ENCODE data around the gene MRPL49. TPM values are rescaled to one million over a fixed set of nuclear protein-coding genes. Genes with fewer than 3 reads are reported as not detected.
A peak's percentile ranks its signal among the peaks of the same experiment; 100 is the strongest.

The MRPL49 gene
- total and polyA plus RNA-seq, 2 experiments from 2014 or later = 46.8 to 57.6 TPM

DNA sequence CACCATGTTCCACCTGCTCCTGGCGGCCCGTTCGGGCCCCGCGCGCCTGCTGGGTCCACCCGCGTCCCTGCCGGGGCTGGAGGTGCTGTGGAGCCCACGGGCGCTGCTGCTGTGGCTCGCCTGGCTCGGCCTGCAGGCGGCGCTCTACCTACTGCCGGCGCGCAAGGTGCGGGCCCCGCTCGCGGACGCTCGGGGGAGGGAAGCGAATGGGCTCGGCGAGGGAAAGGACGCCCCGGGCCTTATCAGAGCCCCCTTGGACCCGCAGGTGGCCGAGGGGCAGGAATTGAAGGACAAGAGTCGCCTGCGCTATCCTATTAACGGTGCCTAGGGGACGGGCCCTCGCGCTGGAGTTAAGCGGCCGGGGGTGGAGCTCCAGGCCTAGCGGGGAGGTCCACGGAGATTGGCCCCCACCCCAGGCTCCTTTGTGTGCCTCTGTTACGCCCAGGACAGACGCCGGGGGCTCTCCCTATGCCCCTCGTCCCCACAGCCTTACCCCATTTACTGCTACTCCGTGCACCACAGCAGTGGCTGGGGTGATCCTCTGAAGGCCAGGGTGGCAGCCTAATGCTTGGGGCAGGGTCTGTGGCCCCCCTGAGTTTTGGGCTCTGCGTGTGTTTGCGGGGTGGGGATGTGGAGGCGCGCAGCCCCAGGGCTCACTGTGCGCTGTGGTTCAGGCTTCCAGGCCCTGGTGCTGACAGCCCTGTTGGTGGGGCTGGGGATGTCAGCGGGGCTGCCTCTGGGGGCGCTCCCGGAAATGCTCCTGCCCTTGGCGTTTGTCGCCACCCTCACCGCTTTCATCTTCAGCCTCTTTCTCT, 9.4 kb upstream of the MRPL49 start:
- Histone ChIP-seq H3K9me3 (ENCODE audit: low read depth) (no peaks in the 10 kb centered on the region), H2AFZ (peak overlapping the region; percentile 43), H3K36me3 (replicated peaks; ENCODE audit: insufficient read depth, low read depth) (no peaks in the 10 kb centered on the region), H3K4me2 (peak overlapping the region; percentile 99), H4K20me1 (ENCODE audit: insufficient read depth, poor library complexity, severe bottlenecking) (no peaks in the 10 kb centered on the region), H3K9me2 (replicated peaks; ENCODE audit: insufficient read depth) (no peaks in the 10 kb centered on the region), H3K27me3 (no peaks in the 10 kb centered on the region), H3K79me2 (peaks cover 41% of the 10 kb centered on the region), H3K4me1 (ENCODE audit: insufficient read depth) (peaks cover 27% of the 10 kb centered on the region), H3K4me3 (peak overlapping the region; percentile 75), H3K27ac (peak overlapping the region; percentile 80)
- 3% methylated on average over 50 of the region's 57 CpGs for WGBS (ENCODE audit: low lambda C conversion rate, missing lambda C conversion rate)
- peak; percentile 84 for DNase-seq (ENCODE audit: low spot score)
- no peak for TF ChIP-seq EZH2phosphoT487 (IDR thresholded peaks at IDR 0.05; ENCODE audit: low read depth, severe bottlenecking, unreplicated experiment)
- TF ChIP-seq, protein P1, sequence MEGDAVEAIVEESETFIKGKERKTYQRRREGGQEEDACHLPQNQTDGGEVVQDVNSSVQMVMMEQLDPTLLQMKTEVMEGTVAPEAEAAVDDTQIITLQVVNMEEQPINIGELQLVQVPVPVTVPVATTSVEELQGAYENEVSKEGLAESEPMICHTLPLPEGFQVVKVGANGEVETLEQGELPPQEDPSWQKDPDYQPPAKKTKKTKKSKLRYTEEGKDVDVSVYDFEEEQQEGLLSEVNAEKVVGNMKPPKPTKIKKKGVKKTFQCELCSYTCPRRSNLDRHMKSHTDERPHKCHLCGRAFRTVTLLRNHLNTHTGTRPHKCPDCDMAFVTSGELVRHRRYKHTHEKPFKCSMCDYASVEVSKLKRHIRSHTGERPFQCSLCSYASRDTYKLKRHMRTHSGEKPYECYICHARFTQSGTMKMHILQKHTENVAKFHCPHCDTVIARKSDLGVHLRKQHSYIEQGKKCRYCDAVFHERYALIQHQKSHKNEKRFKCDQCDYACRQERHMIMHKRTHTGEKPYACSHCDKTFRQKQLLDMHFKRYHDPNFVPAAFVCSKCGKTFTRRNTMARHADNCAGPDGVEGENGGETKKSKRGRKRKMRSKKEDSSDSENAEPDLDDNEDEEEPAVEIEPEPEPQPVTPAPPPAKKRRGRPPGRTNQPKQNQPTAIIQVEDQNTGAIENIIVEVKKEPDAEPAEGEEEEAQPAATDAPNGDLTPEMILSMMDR (IDR thresholded peaks at IDR 0.05; ENCODE audit: poor library complexity) = peak; percentile 70

DNA sequence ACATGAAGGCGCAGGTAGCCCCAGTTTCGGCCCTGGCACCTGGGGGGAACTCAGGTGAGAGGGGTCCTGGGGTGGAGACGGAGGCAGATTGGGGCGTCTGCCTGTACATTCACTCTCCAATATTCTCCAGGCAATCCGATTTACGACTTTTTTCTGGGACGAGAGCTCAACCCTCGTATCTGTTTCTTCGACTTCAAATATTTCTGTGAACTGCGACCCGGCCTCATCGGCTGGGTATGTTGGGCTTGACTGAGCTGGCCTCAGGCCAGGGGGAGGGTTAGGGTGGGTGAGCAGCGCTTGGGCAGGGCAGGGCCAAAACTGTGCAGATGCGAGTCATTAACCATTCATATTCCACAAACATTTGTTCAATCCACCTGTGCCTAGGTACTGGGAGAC, 8.8 kb upstream of the MRPL49 start:
- H3K4me3 ChIP-seq = peak overlapping the region; percentile 75
- H2AFZ ChIP-seq = peak overlapping the region; percentile 43
- H3K4me1 ChIP-seq (ENCODE audit: insufficient read depth) = peaks cover 27% of the 10 kb centered on the region
- H3K36me3 ChIP-seq (replicated peaks; ENCODE audit: insufficient read depth, low read depth) = no peaks in the 10 kb centered on the region
- H3K27me3 ChIP-seq = no peaks in the 10 kb centered on the region
- no peaks in the 10 kb centered on the region for H4K20me1 ChIP-seq (ENCODE audit: insufficient read depth, poor library complexity, severe bottlenecking)
- TF ChIP-seq, protein P1 (IDR thresholded peaks at IDR 0.05; ENCODE audit: poor library complexity) = no peak
- TF ChIP-seq EZH2phosphoT487 (IDR thresholded peaks at IDR 0.05; ENCODE audit: low read depth, severe bottlenecking, unreplicated experiment) (no peak), EZH2 (IDR thresholded peaks at IDR 0.05; ENCODE audit: borderline replicate concordance) (no peak)
- H3K9me3 ChIP-seq (ENCODE audit: low read depth) = no peaks in the 10 kb centered on the region
- H3K79me2 ChIP-seq = peaks cover 41% of the 10 kb centered on the region
- no peak for DNase-seq (ENCODE audit: low spot score)
- no peaks in the 10 kb centered on the region for H3K9me2 ChIP-seq (replicated peaks; ENCODE audit: insufficient read depth)
- peak overlapping the region; percentile 57 for H3K27ac ChIP-seq
- WGBS (ENCODE audit: low lambda C conversion rate, missing lambda C conversion rate) = 26% methylated on average over 13 of the region's 14 CpGs
- peak overlapping the region; percentile 99 for H3K4me2 ChIP-seq

DNA sequence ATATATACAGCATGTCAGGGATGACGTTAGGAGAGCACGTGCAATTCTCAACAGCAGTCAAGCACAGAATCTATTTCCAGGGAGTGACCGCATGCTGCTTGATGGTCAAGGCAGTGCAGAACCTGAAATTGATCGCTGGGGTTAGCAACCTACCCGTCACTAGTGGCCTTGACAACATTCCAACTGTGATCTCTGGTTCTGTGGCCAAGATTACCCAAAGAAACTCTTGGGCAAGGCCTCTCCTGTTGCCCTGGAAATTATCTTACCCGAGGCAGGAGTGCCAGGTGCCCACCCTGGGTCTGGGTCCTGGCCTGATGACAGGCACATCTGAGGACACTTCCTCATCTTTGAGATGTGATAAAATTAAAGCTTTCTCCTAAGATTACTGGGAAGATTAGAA, 8.3 kb upstream of the MRPL49 start:
- Histone ChIP-seq H3K4me3 (no peak overlapping the region), H3K27me3 (no peaks in the 10 kb centered on the region), H2AFZ (no peak overlapping the region), H3K9me2 (replicated peaks; ENCODE audit: insufficient read depth) (no peaks in the 10 kb centered on the region), H3K4me1 (ENCODE audit: insufficient read depth) (peaks cover 27% of the 10 kb centered on the region), H3K79me2 (peaks cover 43% of the 10 kb centered on the region), H3K9me3 (ENCODE audit: low read depth) (no peaks in the 10 kb centered on the region), H4K20me1 (ENCODE audit: insufficient read depth, poor library complexity, severe bottlenecking) (no peaks in the 10 kb centered on the region), H3K36me3 (replicated peaks; ENCODE audit: insufficient read depth, low read depth) (no peaks in the 10 kb centered on the region), H3K4me2 (peak overlapping the region; percentile 99), H3K27ac (no peak overlapping the region)
- no peak for DNase-seq (ENCODE audit: low spot score)
- 90% methylated on average over 6 of the region's 6 CpGs for WGBS (ENCODE audit: low lambda C conversion rate, missing lambda C conversion rate)
- no peak for TF ChIP-seq EZH2 (IDR thresholded peaks at IDR 0.05; ENCODE audit: borderline replicate concordance)
- TF ChIP-seq EZH2phosphoT487 (IDR thresholded peaks at IDR 0.05; ENCODE audit: low read depth, severe bottlenecking, unreplicated experiment) = no peak
- TF ChIP-seq, protein P1 (IDR thresholded peaks at IDR 0.05; ENCODE audit: poor library complexity) = no peak
